HG02970 (cell line): ENCODE results near the gene P4HA1.
"Not testable (repeated sequence)": the region's sequence is repeated elsewhere in the genome, so short reads cannot be mapped to it uniquely, and the experiment has no call there.

Experiments
- ATAC-seq: cut with Tn5 transposase; IDR thresholded peaks from one replicate; pipeline ENCODE4 v1.9.1; 2021; ENCODE audit warnings: mild to moderate bottlenecking, moderate library complexity, moderate number of reproducible peaks; ENCODE audit not compliant: unreplicated experiment, low FRiP score

The P4HA1 gene

DNA sequence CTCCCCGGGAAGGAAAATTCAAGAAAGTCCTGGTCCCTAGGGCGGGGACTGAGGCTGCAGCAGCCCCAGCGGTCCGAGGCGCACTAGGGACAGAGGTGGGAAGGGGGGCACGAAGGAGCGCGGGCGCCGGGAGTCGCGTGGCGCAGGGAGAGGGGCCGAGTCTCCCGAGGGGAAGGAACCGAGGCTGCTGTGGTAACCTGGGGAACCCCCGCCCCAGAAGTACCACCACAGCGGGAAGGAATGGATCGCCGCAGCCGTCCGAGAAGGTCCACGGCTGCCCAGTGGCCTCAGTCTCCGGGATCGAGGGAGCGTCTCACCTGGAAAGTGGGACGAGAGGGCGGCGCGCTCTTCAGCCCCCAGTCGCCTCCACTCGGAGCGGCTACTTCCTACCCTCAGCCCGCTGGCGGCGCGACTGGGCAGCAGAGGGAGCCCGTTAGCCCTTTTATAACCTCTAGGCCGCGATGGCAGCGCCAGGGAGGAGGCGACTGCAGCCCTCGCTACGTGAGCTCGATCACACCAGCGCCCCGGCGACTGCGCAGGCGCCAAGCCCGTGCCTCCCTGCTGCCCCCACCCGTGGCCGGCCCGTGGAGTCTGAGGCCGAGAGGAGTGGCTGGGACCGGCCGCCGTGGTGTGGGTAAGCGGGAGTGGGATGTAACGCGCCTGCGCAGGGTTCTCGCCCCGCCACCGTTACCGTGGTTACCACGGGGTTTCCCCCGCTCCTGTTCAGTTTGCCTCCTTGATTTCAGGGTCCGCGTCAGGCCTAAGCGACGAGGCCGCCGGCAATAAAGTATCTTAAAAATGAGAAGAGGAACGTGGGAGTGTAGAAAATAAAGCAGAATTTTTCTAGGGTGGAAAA is at the start of gene P4HA1:
TSS of gene P4HA1 (minus strand) at position 418 of the 856 bp plus-strand sequence. CDS start 21,983 bp downstream, outside the sequence.
- ATAC-seq, result peak; percentile 89

- no peak for ATAC-seq
Measured at GRCh38 chr10:73141603-73142002, 44.9 kb upstream of the P4HA1 start.

DNA sequence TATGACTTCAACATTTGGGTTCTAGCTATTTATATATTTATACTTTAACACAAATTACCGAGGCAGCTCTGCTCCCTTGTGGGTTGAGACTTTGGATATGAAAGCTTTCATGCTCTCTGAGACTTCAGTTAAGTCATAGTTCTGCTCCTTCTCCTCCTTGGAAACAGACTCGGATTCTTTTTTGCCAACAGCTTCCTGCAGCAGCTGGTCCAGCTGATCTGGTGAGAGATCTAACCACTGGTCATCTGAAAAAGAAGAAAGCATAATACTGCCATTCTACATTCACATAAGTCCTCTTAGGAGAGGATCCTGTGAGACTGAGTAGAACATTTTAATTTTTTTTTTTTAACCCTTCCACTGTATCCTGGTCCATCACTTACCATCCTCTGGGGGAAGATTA is 42.6 kb upstream of the P4HA1 start:
- no peak for ATAC-seq

DNA sequence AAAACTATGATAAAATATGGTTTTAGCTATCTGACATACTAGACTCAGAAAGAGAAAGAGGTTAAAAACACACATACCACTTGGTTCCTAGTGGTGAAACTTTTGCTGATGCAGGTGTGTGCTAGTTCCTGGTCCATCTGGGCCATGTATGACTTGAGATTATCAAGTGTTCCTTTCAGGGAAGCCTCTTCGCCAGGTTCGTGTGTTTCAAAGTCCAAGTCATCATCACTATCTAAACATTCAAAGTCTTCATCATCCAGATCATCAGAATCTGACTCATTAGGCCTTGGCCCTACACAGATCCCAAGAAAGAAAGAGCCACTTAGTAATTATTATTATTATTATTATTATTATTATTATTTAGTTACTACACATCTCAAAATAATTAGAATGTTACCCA is 40.0 kb upstream of the P4HA1 start:
- ATAC-seq, result no peak

DNA sequence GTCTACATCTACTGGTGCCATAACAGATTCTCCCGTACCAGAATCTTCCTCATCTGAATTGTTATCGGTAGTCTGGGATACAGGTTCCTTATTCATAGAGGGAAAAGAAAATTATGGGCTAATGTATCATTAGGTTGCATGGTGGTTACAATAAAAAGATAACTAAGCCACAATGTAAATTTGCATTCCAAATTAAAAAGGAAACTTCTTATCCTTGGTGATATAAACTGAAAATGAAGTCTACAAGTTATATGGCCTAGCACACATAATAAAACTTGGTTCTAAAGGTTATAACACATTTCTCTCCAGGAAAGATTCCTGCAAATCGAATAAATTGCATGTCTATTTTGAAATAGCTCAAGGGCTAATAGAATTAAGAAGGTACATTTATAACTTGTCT is 38.1 kb upstream of the P4HA1 start:
- no peak for ATAC-seq

DNA sequence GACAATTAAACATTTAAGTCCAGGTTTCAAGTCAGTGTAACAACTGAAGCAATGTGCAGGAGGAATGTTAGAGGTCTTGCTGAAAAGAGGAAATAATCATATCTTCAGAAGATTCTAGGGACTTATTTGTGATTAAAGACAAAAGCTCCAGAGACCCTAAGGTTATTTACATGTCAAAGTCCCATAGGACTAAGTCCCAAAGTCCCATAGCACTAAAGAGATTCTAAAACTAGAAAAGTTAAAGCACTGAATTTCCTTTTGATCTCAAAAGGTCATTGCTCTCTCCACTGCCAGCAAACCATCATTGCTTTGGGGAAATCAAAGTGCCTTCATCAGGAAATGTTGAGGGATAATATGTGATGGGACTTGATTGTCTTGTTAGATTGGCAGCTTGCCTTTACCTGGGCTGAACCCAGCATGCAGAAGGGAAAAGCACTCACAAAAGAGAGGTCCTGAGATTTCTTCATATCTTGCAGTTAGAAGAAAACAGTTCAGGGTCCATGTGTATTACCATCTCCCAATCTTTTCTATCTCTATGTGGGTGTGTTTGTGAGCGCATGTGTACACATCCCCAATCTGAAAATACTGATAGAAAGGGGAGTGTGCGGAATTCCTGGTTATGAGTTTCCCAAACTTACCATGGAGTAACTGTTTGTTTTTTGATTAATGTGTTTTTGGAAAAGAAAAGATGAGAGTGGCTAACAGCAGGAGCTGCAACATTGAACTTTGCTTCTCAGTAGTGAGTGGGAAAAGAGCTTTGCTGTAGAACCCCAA is 35.4 kb upstream of the P4HA1 start:
- ATAC-seq, result no peak

DNA sequence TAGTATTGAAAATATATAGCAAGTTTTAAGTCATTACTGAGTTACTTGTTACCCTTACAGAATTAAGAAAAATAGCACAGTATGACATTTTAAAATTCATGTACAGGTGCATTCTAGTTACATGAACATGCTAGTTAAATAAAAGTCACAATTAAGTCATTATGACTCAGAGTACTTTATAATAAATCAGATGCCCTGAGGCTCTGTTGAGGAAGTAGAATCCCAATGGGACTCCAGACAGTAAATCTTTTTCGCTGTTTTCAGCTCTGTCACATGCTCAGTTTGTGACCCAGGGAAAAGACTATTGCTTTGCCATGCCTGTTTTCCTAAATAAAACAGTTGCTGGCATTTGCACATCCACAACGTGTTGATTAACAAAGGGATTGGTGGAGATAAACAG is 34.6 kb upstream of the P4HA1 start:
- ATAC-seq, result no peak

- ATAC-seq, result no peak
Measured at GRCh38 chr10:73126343-73126742, 29.7 kb upstream of the P4HA1 start.

DNA sequence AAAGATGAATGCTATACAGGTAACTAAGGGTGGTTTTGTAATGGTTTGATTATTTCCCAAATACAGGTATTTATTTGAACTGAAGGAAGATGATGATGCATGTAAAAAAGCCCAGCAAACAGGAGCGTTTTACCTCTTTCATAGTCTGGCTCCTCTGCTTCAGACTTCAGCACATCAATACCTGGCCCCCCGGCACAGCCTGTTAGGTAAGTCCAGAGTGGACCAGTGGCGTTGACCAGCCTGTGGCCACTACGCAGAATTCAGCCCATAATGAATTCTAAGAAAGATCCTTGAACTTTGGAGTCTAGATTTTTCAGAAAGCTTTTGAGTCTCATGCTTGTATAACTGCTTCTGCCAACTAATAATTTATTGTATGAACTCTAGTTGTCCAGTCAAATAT is 23.3 kb upstream of the P4HA1 start:
- no peak for ATAC-seq

- no peak for ATAC-seq
Measured at GRCh38 chr10:73119457-73119856, 22.8 kb upstream of the P4HA1 start.

- peak; percentile 43 for ATAC-seq
Measured at GRCh38 chr10:73117976-73118743, 21.5 kb upstream of the P4HA1 start.

DNA sequence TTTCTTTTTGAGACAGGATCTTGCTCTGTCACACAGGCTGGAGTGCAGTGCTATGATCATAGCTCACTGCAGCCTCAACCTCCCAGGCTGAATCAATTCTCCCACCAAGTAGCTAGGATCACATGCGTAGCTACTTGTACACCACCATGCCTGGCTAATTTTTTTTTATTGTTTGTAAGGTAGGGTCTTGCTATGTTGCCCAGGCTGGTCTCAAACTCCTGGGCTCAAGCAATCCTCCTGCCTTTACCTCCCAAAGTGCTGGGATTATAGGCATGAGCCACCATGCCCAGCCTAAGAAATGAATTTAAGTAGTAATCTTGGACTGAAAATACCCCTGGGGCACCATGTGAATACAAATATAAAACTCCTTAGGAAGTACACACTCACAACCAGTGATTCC is 19.4 kb upstream of the P4HA1 start:
- no peak for ATAC-seq

GRCh38 chr10:73113551-73113950 is 16.9 kb upstream of the P4HA1 start:
- ATAC-seq, result no peak

DNA sequence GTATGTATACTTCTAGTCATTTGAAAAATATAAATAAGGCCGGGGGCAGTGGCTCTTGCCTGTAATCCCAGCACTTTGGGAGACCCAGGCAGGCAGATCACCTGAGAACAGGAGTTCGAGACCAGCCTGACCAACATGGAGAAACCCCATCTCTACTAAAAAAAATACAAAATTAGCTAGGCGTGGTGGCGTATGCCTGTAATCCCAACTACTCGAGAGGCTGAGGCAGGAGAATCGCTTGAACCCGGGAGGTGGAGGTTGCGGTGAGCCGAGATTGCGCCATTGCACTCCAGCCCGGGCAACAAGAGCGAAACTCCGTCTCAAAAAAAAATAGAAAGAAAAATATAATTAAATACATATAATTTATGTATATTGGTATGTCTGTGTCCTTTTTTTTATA is 15.4 kb upstream of the P4HA1 start:
- not testable (repeated sequence) for ATAC-seq

- ATAC-seq, result no peak
Measured at GRCh38 chr10:73110345-73110849, 13.7 kb upstream of the P4HA1 start, which contains the start of gene NUDT13. NUDT13 (plus strand) TSS chr10:73110455; CDS start chr10:73114366, 3,911 bp downstream.

GRCh38 chr10:73109248-73109652 is 12.6 kb upstream of the P4HA1 start:
- ATAC-seq, result not testable (repeated sequence)

DNA sequence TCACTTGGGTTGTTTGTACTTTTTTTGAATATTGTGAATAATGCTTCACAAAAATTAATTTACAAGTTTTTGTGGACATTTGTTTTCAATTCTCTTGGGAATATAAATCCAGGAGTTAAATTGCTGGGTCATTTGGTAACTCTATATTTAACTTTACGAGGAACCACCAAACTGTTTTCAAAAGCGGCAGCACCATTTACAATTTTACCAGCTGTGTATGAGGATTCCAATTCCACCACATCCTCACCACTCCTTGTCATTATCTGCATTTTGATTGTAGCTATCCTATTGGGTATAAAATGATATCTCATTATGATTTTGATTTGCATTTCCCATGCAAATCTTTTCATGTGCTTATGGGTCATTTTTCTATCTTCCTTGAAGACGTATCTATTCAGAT is 9.6 kb upstream of the P4HA1 start:
- no peak for ATAC-seq

DNA sequence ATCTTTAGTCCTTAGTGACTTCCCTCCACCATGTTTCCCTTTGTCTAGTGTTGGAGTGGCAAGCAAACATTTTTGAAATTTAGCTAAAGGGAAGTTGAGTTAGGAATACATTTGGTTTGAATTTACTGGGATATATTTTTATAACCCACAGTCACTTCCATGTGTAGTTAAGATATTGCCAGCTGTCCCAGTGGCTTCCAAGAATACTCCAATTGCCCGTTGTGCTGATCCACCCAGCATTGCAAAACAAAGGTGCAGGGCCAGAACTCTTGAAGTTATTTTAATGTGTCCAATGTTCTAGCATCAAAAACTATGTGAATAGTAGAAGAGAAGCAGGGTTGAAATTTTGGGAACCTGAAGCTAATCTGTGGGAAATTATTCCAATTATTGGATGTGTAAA is 2.5 kb upstream of the P4HA1 start:
- ATAC-seq, result no peak

DNA sequence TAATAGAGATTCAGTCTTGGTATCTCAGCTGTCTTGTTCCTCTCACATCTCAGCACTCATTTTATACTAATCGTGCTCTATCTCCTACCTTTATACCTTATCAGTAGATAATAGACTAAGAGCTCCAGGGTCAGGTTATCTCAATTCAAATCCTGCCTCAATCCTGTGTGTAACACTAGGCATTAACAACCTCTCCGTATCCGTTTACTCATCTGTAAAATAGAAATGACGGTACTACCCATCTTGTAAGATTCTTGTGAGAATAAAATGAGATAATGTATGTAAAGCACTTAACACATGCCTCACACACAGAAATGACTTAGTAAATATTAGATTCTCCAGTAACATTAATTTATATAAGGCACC is 622 bp upstream of the P4HA1 start:
- ATAC-seq, result peak; percentile 1

- ATAC-seq, result peak; percentile 24
Measured at GRCh38 chr10:73096041-73096448, 621 bp downstream of the P4HA1 start.
